NCI-H1105 treated with DMSO at 0.1 percent for 48 hours (cell line): ENCODE measurements around the gene UVSSA.
"Not testable (repeated sequence)": the region's sequence is repeated elsewhere in the genome, so short reads cannot be mapped to it uniquely, and the experiment has no call there.

Experiments
- DNase-seq: peaks from one replicate; lab custom pipeline; 2025; lab: John Stamatoyannopoulos, UW

UVSSA gene

DNA sequence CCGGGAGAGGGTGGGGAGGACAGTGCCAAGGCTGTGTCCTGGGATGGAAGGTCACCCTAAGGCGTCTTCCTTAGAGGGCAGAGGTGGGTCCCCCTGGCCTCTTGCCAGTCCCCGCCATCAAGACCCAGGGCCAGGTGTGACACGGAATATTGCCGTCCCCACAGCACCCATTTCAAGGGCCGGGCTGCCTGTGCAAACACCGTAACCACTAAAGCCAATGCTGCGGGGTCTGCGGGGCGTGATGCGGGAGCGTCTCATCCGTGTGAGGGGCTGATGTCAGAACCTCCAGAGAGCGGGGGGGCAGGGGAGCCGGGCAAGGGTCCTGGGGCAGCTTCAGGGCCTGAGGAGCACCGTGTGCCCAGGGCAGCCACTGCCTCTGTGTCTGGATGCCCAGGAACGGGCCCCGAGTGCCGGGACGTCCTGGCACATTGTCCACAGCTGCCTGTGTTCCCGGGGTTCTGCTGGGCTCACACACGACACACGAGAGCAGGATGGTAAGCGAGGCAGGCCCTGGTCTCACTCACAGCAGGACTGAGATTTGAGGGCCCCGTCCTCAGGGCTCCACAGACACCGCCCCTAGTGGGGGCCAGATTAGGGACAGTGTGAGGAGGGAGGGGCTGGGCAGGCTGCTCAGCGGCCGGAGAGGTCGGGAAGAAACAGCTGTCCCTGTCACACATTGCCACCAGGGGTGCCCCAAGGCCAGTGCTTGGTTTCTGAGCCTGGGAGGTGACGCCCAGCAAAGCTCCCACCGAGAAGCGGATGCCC lies 30.0 kb downstream of the UVSSA start:
- DNase-seq = no peak

DNA sequence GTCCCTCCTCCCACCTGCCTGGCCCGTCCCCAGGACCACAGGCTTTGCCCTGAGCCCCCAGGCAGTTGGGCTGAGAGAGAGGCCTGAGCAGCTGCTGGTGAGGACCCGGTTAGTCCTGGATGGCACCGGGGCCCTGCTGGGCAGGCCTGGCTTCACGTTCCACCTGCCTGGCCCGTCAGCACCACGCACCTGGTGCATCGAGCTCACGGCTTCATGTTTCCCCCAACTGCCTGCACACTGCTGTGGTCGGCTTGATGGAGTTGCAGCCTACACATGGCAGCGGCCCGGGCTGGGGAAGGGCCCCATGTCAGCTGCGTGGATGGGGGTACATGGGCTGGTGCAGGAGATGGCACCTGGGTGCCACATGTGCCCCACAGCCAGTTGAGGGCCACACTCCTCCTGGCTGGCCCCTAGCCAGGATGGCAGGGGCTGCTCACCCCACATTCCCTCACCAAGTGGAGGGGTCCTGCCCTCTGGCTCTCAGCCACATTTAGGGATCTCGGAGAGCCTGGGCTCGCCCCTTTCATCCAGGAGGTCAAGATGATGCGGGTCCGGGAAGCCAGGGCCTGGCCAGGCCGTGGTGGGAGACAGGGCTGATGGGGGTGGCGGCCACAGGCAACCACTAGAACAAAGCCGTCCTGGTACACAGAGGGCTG lies 30.7 kb downstream of the UVSSA start:
- DNase-seq = no peak

DNA sequence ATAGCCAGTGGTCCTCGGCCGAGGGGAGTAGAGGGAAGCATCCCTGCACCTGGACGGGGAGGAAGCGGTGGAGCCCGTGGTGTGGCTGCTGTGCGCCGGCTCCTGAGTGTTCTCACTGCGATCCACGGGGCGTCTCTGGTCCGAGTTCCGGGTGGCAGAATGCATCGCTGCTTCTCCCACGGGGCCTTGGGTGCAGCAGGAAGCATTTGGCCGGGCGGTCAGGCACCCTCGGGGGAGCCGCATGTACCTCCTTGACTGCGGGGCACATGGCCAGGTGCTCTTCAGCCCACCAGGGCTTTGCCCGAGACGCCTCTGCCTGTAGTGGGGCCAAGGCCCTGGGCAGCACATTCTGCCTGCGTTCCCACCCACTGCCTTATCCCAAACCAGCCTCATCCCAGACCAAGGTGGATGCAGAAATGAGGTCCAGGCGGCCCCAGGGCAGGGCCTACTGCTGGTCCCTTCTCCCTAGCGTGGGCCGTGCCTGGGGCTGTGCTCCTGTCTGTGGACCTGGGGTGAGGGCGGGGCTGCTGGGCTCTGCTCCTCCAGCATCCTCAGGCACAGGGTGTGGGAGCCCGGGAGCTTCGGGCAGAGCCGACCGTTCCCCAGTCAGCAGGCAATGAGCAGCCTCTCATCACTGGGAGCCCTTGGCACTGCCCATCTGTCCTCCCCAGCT lies 31.7 kb downstream of the UVSSA start:
- DNase-seq = no peak

DNA sequence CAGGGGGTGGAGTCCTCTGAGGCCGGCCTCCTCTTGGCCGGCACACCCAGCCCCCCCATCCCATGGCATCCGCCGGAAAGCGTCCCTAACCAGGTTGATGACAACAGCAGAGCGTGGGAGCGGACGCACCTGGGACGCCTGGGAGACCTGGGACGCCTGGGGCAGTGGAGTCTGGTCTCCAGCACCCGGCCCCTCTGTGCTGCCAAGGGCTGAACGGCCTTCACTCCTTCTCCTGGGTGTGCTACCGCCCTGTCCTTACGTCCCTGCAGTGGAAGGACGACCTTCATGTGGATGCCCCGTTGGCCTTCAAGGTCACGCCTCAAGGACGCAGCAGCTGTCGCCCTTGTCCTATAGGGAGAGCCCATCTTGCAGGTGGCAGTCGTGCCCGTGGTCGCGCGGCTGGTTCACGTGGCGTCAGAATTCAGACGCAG lies 32.4 kb downstream of the UVSSA start:
- no peak for DNase-seq

DNA sequence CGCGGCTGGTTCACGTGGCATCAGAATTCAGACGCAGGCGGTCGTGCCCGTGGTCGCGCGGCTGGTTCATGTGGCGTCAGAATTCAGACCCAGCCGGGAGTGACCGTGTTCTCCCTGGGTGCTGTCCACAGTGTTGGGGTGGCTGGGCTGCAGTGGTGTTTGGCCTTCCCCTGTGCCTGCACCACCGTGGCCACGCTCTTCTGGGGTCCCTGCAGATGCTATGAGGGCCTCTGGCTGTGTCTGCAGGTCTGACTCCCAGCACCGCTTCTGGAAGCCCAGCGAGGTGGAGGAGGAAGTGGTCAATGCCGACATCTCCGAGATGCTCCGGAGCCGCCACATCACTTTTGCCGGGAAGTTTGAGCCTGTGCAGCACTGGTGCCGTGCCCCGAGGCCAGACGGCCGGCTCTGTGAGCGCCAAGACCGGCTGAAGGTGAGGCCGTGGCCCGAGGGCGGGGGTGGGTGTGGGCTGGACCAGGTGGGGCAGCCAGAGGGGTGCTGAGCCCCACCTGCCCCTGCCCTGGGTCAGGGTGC lies 32.9 kb downstream of the UVSSA start:
- no peak for DNase-seq

DNA sequence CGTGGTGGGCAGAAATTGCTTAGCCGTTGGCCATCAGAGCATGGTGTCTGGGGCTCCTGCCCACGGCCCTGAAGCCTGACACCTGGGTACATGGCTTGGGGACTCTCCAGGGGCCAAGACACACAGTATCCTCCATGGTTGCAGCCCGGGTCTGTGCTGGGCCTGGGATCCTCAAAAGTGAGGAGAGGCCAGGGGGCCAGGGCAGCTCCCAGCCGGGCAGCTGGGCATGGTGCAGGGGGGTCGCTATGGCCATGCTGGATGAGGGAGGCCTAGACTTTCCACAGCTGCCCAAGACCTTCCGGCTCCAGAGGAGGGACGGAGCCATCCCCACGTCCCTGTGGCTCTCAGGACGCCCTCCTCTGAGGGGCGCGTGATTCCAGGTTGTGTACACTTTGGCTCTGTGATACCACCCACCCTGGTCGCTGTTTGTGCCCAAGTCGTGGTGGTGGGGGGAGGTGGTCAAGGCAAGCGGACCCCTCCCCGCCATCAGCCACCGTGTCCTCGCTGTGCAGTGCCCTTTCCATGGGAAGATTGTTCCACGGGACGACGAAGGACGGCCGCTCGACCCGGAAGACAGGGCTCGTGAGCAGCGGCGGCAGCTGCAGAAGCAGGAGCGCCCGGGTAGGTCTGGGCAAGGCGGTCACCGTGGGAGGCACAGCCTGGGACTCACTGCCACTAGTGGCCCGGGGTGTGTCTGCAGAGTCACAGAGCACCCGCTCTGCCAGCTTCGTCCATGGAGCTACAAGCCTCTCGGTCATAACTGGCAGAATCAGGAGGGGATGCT lies 33.6 kb downstream of the UVSSA start:
- DNase-seq = no peak

DNA sequence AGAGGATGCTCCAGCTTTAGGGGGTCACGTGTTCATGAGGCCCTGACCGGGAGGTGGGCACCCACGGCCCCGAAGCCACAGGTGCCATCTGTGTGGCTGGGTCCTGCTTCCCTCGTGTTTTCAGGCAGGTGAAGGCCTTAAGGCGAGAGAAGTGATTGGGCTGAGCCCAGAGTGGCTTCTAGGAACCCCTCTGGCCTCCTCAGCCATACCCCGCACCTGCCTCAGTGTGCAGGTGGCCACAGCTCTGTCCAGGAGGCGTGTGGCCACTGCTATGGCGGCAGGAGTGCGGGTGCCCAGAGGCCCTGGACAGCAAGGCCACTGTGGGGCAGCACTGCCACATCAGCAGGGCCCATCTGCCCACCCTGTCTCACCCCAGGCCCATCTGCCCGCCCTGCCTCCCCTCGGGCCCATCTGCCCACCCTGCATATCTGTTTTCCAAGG lies 34.2 kb downstream of the UVSSA start:
- DNase-seq = no peak

DNA sequence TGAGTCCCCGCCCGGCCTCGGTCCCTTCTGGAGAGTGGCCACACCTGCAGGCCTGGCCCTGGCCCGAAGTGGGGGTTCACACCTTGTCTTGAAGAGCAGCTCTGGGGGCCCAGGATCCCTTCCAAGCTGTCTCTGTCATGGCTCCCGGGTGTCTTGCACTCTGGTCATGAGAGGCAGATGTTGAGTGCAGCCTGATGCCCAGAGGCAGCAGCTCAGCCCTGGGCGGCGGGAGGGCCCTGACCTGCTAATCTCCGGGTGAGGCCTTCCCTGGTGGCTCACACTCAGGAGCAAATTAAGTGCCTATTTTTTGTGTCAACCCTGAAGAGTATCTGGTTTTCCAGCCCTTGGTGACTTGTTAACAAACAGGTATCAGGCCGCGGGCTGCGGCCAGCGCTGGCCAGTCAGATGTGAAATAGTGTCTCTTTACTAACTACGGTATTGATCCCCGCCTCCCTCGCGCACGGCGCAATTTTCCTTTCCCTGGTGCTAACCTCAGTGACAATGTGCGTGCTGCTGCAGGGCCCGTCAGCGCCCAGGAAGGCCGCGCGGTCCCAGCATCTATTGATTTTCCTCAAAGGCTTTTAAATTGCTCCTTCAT lies 35.0 kb downstream of the UVSSA start:
- DNase-seq = no peak

DNA sequence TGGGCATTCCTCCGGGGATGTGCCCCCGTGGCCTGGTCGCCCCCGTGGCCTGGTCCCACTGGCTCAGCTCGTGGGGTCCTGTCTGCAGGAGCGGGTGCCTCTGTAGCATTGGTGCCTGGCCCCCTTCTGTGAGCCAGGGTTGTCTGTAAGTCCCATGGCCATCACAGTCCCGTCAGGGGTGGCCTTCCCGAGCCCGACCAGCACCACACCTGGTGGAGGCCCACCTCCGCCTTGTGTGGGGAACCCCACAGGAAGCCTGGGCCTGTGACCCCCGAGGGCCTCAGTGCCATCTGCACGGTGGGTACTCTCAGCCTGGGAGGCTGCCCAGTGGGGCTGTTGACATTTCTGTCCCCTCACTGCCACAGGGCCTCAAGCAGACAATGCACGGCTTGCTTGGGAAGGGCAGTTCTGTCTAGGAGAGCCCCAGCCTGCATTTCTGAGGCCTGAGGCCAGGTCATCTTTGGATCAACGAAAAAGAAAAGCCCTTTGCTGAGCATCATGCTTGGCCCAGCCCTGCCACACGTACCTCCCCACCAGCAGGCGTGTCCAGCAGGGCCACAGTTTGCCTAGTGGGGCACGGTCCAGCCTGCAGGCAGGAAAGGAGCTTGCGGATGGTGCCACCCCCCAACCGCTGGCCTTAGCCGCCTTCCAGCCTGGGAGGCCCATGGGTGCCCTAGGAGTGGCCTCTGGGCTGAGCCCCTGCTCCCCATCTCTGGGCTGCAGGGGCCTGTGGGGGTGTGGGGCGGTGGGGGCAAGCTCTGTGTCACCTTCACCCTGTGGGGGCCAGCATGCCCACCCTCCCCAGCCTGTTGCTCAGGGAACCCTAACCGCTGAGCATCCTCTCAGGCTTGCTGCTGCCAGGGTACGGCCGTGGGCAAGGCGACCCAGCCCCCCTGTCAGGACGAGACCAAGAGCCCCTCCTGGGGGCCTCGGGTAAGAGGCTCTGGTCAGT lies 36.0 kb downstream of the UVSSA start:
- no peak for DNase-seq

DNA sequence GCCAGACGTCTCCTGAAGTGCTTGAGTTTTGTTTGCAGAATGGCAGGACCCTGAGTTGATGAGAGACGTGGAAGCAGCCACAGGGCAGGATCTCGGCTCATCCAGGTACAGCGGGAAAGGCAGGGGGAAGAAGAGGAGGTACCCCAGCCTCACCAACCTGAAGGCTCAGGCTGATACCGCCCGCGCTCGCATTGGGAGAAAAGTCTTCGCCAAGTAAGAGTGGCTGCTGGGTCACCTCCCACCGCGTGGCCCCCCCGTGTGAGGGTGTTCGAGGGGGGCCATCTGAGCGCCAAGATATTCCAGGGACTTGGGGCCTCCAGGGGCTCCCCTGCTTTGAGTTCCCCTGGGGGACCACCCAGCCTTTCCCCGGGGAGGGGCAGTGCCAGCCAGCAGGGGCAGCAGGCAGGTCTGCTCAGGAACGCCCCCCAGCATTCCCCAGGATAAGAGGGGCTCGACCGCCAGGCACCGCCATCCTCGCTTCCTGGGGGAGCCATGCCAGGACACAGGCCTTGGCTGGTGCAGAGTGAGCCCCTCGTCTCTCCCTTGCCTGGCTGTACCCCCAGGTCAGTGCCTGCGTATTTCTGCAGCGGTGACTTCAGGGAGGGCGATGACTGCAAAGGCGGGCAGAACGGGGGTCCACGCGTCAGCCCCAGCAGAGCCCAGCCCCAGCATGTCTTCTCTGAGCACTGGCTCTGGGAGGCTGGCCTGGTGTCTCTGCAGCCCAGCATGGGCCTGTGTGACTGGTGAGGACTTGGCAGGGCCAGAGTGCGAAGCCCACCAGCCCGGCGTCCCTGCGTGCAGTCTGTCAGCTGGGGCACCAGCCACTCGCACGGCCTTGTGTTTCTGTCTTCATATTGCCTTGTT lies 37.0 kb downstream of the UVSSA start:
- DNase-seq = no peak

DNA sequence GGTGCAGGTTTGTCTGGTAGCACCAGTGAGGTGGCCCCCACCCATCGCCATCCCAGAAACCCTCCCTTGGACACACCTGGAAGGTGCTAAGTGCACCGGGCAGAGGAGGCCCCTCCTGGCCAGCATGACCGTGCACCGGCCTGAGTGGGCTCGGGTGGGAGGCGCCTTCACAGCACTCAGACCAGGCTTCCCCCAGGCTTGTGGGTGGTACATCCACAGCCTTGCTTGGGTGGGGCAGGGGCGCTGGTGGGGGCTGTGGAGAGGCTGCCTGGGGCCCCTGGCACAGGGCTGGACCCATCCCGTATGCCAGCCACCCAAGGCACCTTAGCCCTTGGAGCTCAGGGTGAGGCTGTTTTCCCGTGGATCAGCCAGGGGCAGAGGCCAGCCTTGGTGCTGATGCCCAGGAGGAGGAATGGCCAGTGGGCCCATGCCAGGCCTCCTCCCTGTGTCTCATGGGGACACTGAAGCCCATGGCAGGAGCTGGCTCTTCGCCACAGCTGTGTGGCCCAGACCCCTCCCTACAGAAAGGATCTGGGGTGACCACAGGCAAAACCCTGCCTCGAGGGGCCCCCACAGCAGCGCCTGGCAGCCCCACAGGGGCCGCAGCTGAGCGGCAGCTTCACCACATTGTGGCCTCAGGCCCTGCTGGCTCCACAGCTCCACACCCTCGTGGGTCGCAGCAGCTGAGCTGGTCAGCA lies 37.8 kb downstream of the UVSSA start:
- no peak for DNase-seq

DNA sequence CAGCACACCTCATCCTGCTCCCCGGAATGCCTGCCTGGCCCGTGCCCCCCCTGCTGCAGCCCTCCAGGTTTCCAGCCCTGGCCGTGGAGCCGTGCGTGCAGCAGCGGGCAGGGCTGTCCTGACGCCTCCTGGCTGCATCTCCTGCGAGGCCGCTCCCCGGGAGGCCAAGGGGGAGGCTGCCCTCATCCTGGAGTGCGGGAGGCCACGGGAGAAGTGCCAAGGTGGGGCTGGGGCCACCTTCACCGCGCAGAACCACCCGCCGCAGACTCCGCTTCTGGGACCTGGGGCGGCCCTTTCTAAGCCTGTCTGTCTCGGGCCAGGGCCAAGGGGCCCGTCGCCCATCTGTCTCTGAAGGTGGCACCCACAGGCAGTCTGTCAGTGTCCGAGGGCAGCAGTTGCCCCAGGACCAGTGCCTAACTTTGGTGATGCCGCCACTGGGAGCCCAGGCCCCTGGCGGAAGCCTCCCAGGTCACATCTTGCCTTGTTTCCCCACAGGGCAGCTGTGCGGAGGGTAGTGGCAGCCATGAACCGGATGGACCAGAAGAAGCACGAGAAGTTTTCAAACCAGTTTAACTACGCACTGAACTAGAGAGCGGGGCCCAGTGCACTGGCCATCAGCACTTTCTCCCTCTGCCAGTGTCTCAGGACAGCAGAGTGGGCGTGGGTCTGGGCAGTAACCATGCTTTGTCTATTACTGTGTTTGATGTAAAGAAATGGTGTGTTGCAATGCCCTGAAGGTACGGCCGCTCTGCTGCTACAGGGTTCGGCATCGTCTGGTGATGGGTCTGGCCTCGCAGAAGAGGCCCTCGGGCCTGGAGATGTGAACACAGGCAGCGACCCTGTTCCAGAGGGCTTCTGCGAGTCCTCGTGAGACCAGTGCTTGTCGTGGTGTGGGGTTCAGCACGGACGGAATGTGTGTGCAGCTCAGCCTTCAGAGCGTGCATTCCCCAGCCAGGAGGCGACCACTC lies 38.6 kb downstream of the UVSSA start:
- DNase-seq = no peak

DNA sequence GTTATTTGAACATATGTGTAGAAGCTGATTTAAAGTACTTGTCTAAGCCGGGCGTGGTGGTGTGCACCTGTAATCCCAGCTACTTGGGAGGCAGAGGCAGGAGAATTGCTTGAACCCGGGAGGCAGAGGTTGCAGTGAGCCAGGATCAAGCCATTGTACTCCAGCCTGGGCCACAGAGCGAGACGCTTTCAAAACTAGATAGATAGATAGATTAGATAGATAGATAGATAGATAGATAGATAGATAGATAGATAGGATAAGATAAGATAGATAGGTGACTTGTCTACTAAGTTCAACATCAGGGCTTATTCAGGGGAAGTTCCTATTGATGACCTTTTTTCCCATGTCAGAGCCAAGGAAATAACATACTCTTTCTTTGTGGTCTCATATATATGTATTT lies 46.4 kb downstream of the UVSSA start:
- DNase-seq = not testable (repeated sequence)

DNA sequence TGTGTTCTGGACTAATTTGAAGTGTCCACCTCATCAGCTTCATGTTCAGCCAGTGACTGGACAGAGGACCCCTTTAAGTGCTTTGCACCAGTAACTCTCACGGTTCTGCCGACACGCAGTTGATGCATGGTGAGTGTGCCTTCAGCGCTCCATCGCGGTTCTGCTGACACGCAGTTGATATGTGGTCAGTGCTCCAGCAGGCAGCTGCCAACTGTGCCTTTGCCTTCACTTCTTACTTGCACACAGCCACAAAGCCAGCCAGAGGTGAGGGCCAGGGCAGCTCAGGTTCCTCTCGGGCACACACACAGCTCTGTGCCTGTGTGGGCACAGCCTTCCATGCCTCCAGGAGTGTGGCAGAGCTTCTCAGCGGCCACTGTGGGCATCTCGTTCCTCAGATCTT lies 46.9 kb downstream of the UVSSA start:
- DNase-seq = no peak

DNA sequence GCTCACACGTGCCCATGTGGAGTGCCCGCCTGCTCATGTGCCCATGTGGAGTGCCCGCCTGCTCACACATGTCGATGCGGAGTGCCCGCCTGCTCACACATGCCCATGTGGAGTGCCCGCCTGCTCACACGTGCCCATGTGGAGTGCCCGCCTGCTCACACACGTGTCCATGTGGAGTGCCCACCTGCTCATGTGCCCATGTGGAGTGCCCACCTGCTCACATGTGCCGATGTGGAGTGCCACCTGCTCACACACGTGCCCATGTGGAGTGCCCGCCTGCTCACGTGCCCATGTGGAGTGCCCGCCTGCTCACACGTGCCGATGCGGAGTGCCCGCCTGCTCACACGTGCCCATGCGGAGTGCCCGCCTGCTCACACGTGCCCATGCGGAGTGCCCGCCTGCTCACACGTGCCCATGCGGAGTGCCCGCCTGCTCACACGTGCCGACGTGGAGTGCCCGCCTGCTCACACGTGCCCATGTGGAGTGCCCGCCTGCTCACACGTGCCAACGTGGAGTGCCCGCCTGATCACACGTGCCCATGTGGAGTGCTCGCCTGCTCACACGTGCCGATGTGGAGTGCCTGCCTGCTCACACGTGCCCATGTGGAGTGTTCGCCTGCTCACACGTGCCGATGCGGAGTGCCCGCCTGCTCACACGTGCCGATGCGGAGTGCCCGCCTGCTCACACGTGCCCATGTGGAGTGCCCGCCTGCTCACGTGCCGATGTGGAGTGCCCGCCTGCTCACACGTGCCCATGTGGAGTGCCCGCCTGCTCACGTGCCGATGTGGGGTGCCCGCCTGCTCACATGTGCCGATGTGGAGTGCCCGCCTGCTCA lies 47.8 kb downstream of the UVSSA start:
- not testable (repeated sequence) for DNase-seq

DNA sequence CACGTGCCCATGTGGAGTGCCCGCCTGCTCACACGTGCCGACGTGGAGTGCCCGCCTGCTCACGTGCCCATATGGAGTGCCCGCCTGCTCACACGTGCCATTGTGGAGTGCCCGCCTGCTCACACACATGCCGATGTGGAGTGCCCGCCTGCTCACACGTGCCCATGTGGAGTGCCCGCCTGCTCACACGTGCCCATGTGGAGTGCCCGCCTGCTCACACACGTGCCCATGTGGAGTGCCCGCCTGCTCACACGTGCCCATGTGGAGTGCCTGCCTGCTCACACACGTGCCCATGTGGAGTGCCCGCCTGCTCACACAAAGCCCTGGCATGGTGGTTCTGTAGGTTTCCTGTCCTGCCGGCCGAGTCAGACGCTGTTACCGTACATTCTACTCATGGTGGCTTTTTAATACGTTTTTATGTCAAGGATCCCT lies 48.4 kb downstream of the UVSSA start:
- not testable (repeated sequence) for DNase-seq
